Measurements from ENCODE around the gene ACACA.

The ACACA gene

GRCh38 chr17:37188157-37188556 lies 218.5 kb downstream of the ACACA start:
- Histone ChIP-seq H3K36me3 (ENCODE audit: control insufficient read depth in 4 of 4, insufficient read depth in 4 of 4, low read length in 3 of 4) (peaks cover 13 to 67% (median 28%) of the 10 kb centered on the region in 4 experiments), H3K4me1 (ENCODE audit: control extremely low read depth in 1 of 4, control insufficient read depth in 4 of 4, insufficient read depth in 4 of 4, low read length in 3 of 4) (no peaks in the 10 kb centered on the region), H3K4me3 (ENCODE audit: control insufficient read depth in 1 of 7, extremely low read depth in 1 of 7, insufficient read depth in 4 of 7, low read depth in 2 of 7, low read length in 6 of 7) (no peak overlapping the region), H3K9me3 (ENCODE audit: control extremely low read depth in 1 of 5, control insufficient read depth in 4 of 5, insufficient read depth in 2 of 5, low read depth in 1 of 5, low read length in 4 of 5) (no peaks in the 10 kb centered on the region), H3K27ac (ENCODE audit: insufficient read depth in 1 of 2, low read depth in 1 of 2, low read length in 2 of 2, poor library complexity in 1 of 2, severe bottlenecking in 2 of 2) (no peak overlapping the region), H3K27me3 (replicated peaks in 2 of 5; ENCODE audit: control insufficient read depth in 4 of 5, insufficient read depth in 5 of 5, low read length in 4 of 5) (no peaks in the 10 kb centered on the region)
- CTCF ChIA-PET: interaction anchor here (1.0 kb wide), 1 partner anchor 52 kb away, joined by 3 read pairs; no protein-coding TSS in a partner anchor
- DNase-seq: no peak
- POLR2A ChIA-PET: no interaction called here
- WGBS (ENCODE audit: insufficient coverage): 100% methylated on average over 7 of the region's 11 CpGs

- POLR2A ChIA-PET: no interaction called here
Measured at GRCh38 chr17:37187262-37187661, 219.4 kb downstream of the ACACA start.

GRCh38 chr17:37182786-37183465 lies 223.7 kb downstream of the ACACA start:
- Histone ChIP-seq H3K27ac (ENCODE audit: insufficient read depth in 1 of 2, low read depth in 1 of 2, low read length in 2 of 2, poor library complexity in 1 of 2, severe bottlenecking in 2 of 2) (no peak overlapping the region), H3K27me3 (replicated peaks in 2 of 5; ENCODE audit: control insufficient read depth in 4 of 5, insufficient read depth in 5 of 5, low read length in 4 of 5) (no peaks in the 10 kb centered on the region), H3K4me1 (ENCODE audit: control extremely low read depth in 1 of 4, control insufficient read depth in 4 of 4, insufficient read depth in 4 of 4, low read length in 3 of 4) (no peaks in the 10 kb centered on the region), H3K4me3 (ENCODE audit: control insufficient read depth in 1 of 7, extremely low read depth in 1 of 7, insufficient read depth in 4 of 7, low read depth in 2 of 7, low read length in 6 of 7) (no peak overlapping the region), H3K9me3 (ENCODE audit: control extremely low read depth in 1 of 5, control insufficient read depth in 4 of 5, insufficient read depth in 2 of 5, low read depth in 1 of 5, low read length in 4 of 5) (no peaks in the 10 kb centered on the region), H3K36me3 (ENCODE audit: control insufficient read depth in 4 of 4, insufficient read depth in 4 of 4, low read length in 3 of 4) (peaks cover 3 to 62% (median 19%) of the 10 kb centered on the region in 4 experiments)
- POLR2A ChIA-PET: no interaction called here
- CTCF ChIA-PET: interaction anchor here (1.5 kb wide), 1 partner anchor 13 kb away, joined by 3 read pairs; no protein-coding TSS in a partner anchor
- 91% methylated on average over 3 of the region's 6 CpGs for WGBS (ENCODE audit: insufficient coverage)
- DNase-seq: no peak

More at GRCh38 chr17:37187262-37187661, 219.4 kb downstream of the ACACA start:
- no peaks in the 10 kb centered on the region for H3K4me1 ChIP-seq (ENCODE audit: control extremely low read depth in 1 of 4, control insufficient read depth in 4 of 4, insufficient read depth in 4 of 4, low read length in 3 of 4)
- WGBS (ENCODE audit: insufficient coverage): no CpG with 5 or more reads among the region's 3 CpGs
- CTCF ChIA-PET: no interaction called here
- H3K9me3 ChIP-seq (ENCODE audit: control extremely low read depth in 1 of 5, control insufficient read depth in 4 of 5, insufficient read depth in 2 of 5, low read depth in 1 of 5, low read length in 4 of 5): no peaks in the 10 kb centered on the region
- DNase-seq: no peak
- H3K4me3 ChIP-seq (ENCODE audit: control insufficient read depth in 1 of 7, extremely low read depth in 1 of 7, insufficient read depth in 4 of 7, low read depth in 2 of 7, low read length in 6 of 7): no peak overlapping the region
- no peak overlapping the region for H3K27ac ChIP-seq (ENCODE audit: insufficient read depth in 1 of 2, low read depth in 1 of 2, low read length in 2 of 2, poor library complexity in 1 of 2, severe bottlenecking in 2 of 2)
- H3K27me3 ChIP-seq (replicated peaks in 2 of 5; ENCODE audit: control insufficient read depth in 4 of 5, insufficient read depth in 5 of 5, low read length in 4 of 5): no peaks in the 10 kb centered on the region
- H3K36me3 ChIP-seq (ENCODE audit: control insufficient read depth in 4 of 4, insufficient read depth in 4 of 4, low read length in 3 of 4): peaks cover 12 to 68% (median 29%) of the 10 kb centered on the region in 4 experiments

- Histone ChIP-seq H3K36me3 (ENCODE audit: control insufficient read depth in 4 of 4, insufficient read depth in 4 of 4, low read length in 3 of 4) (peaks cover 4 to 64% (median 19%) of the 10 kb centered on the region in 4 experiments), H3K27me3 (replicated peaks in 2 of 5; ENCODE audit: control insufficient read depth in 4 of 5, insufficient read depth in 5 of 5, low read length in 4 of 5) (no peaks in the 10 kb centered on the region), H3K4me1 (ENCODE audit: control extremely low read depth in 1 of 4, control insufficient read depth in 4 of 4, insufficient read depth in 4 of 4, low read length in 3 of 4) (no peaks in the 10 kb centered on the region), H3K9me3 (ENCODE audit: control extremely low read depth in 1 of 5, control insufficient read depth in 4 of 5, insufficient read depth in 2 of 5, low read depth in 1 of 5, low read length in 4 of 5) (no peaks in the 10 kb centered on the region), H3K27ac (ENCODE audit: insufficient read depth in 1 of 2, low read depth in 1 of 2, low read length in 2 of 2, poor library complexity in 1 of 2, severe bottlenecking in 2 of 2) (no peak overlapping the region), H3K4me3 (ENCODE audit: control insufficient read depth in 1 of 7, extremely low read depth in 1 of 7, insufficient read depth in 4 of 7, low read depth in 2 of 7, low read length in 6 of 7) (no peak overlapping the region)
- WGBS (ENCODE audit: insufficient coverage): no CpG with 5 or more reads among the region's 1 CpG
- no peak for DNase-seq
- ChIA-PET CTCF (interaction anchor here (1.4 kb wide), 1 partner anchor 10 kb away, joined by 4 read pairs; no protein-coding TSS in a partner anchor), POLR2A (no interaction called here)
Measured at GRCh38 chr17:37180376-37180775, 226.3 kb downstream of the ACACA start.

GRCh38 chr17:37179893-37180292 lies 226.7 kb downstream of the ACACA start:
- Histone ChIP-seq H3K4me1 (ENCODE audit: control extremely low read depth in 1 of 4, control insufficient read depth in 4 of 4, insufficient read depth in 4 of 4, low read length in 3 of 4) (no peaks in the 10 kb centered on the region), H3K36me3 (ENCODE audit: control insufficient read depth in 4 of 4, insufficient read depth in 4 of 4, low read length in 3 of 4) (peaks cover 6 to 69% (median 19%) of the 10 kb centered on the region in 4 experiments), H3K27me3 (replicated peaks in 2 of 5; ENCODE audit: control insufficient read depth in 4 of 5, insufficient read depth in 5 of 5, low read length in 4 of 5) (no peaks in the 10 kb centered on the region), H3K27ac (ENCODE audit: insufficient read depth in 1 of 2, low read depth in 1 of 2, low read length in 2 of 2, poor library complexity in 1 of 2, severe bottlenecking in 2 of 2) (no peak overlapping the region), H3K4me3 (ENCODE audit: control insufficient read depth in 1 of 7, extremely low read depth in 1 of 7, insufficient read depth in 4 of 7, low read depth in 2 of 7, low read length in 6 of 7) (no peak overlapping the region), H3K9me3 (ENCODE audit: control extremely low read depth in 1 of 5, control insufficient read depth in 4 of 5, insufficient read depth in 2 of 5, low read depth in 1 of 5, low read length in 4 of 5) (no peaks in the 10 kb centered on the region)
- ChIA-PET POLR2A (interaction anchor here (0.5 kb wide), 1 partner anchor 28 kb away, joined by 3 read pairs; no protein-coding TSS in a partner anchor), CTCF (interaction anchor here (1.4 kb wide), 1 partner anchor 10 kb away, joined by 4 read pairs; no protein-coding TSS in a partner anchor)
- no CpG with 5 or more reads among the region's 1 CpG for WGBS (ENCODE audit: insufficient coverage)
- DNase-seq: no peak

- CTCF ChIA-PET: interaction anchor here (2.1 kb wide), 1 partner anchor 13 kb away, joined by 5 read pairs; no protein-coding TSS in a partner anchor
- H3K27ac ChIP-seq (ENCODE audit: insufficient read depth in 1 of 2, low read depth in 1 of 2, low read length in 2 of 2, poor library complexity in 1 of 2, severe bottlenecking in 2 of 2): no peak overlapping the region
- WGBS (ENCODE audit: insufficient coverage): 100% methylated on average over 1 of the region's 5 CpGs
Measured at GRCh38 chr17:37177254-37177870, 229.3 kb downstream of the ACACA start.

GRCh38 chr17:37176723-37177122 lies 229.9 kb downstream of the ACACA start:
- H3K27ac ChIP-seq (ENCODE audit: insufficient read depth in 1 of 2, low read depth in 1 of 2, low read length in 2 of 2, poor library complexity in 1 of 2, severe bottlenecking in 2 of 2): no peak overlapping the region
- H3K4me1 ChIP-seq (ENCODE audit: control extremely low read depth in 1 of 4, control insufficient read depth in 4 of 4, insufficient read depth in 4 of 4, low read length in 3 of 4): no peaks in the 10 kb centered on the region
- H3K27me3 ChIP-seq (replicated peaks in 2 of 5; ENCODE audit: control insufficient read depth in 4 of 5, insufficient read depth in 5 of 5, low read length in 4 of 5): no peaks in the 10 kb centered on the region
- DNase-seq: no peak
- ChIA-PET POLR2A (no interaction called here), CTCF (interaction anchor here (0.7 to 2.1 kb wide), 2 partner anchors 12 to 59 kb away, joined by 3 to 5 read pairs; no protein-coding TSS in a partner anchor)
- H3K9me3 ChIP-seq (ENCODE audit: control extremely low read depth in 1 of 5, control insufficient read depth in 4 of 5, insufficient read depth in 2 of 5, low read depth in 1 of 5, low read length in 4 of 5): no peaks in the 10 kb centered on the region
- peaks cover 3 to 68% (median 20%) of the 10 kb centered on the region in 4 experiments for H3K36me3 ChIP-seq (ENCODE audit: control insufficient read depth in 4 of 4, insufficient read depth in 4 of 4, low read length in 3 of 4)
- H3K4me3 ChIP-seq (ENCODE audit: control insufficient read depth in 1 of 7, extremely low read depth in 1 of 7, insufficient read depth in 4 of 7, low read depth in 2 of 7, low read length in 6 of 7): no peak overlapping the region

More at GRCh38 chr17:37177254-37177870, 229.3 kb downstream of the ACACA start:
- no peaks in the 10 kb centered on the region for H3K9me3 ChIP-seq (ENCODE audit: control extremely low read depth in 1 of 5, control insufficient read depth in 4 of 5, insufficient read depth in 2 of 5, low read depth in 1 of 5, low read length in 4 of 5)
- H3K27me3 ChIP-seq (replicated peaks in 2 of 5; ENCODE audit: control insufficient read depth in 4 of 5, insufficient read depth in 5 of 5, low read length in 4 of 5): no peaks in the 10 kb centered on the region
- no peak overlapping the region for H3K4me3 ChIP-seq (ENCODE audit: control insufficient read depth in 1 of 7, extremely low read depth in 1 of 7, insufficient read depth in 4 of 7, low read depth in 2 of 7, low read length in 6 of 7)
- no peaks in the 10 kb centered on the region for H3K4me1 ChIP-seq (ENCODE audit: control extremely low read depth in 1 of 4, control insufficient read depth in 4 of 4, insufficient read depth in 4 of 4, low read length in 3 of 4)
- DNase-seq: no peak
- H3K36me3 ChIP-seq (ENCODE audit: control insufficient read depth in 4 of 4, insufficient read depth in 4 of 4, low read length in 3 of 4): peaks cover 3 to 70% (median 20%) of the 10 kb centered on the region in 4 experiments
- POLR2A ChIA-PET: no interaction called here
